Panc1 (cell line): ENCODE measurements around the gene DIP2C.

Source experiments
- POLR2AphosphoS5 ChIP-seq: IDR thresholded peaks from 2 replicates; pipeline ENCODE4 v1.6.1; 2012; ENCODE audit warnings: mild to moderate bottlenecking, low read depth, low read length, moderate library complexity
- REST ChIP-seq, 2 experiments: IDR thresholded peaks; 2 replicates each; pipeline ENCODE4 v1.6.1; 2011 to 2012; ENCODE audit warnings: low read depth in 2 of 2, control low read depth in 1 of 2, low read length in 1 of 2, mild to moderate bottlenecking in 1 of 2, moderate library complexity in 1 of 2; ENCODE audit not compliant: insufficient read depth in 1 of 2
- SIN3A ChIP-seq: IDR thresholded peaks from 2 replicates; pipeline ENCODE4 v1.6.1; 2012; ENCODE audit warnings: low read depth, mild to moderate bottlenecking, low read length, moderate library complexity, borderline replicate concordance; ENCODE audit not compliant: insufficient read depth
- TCF7L2 ChIP-seq: IDR thresholded peaks from 2 replicates; pipeline ENCODE4 v1.6.1; 2011; ENCODE audit warnings: mild to moderate bottlenecking, low read depth, low read length, inconsistent platforms
- TF ChIP-seq, protein P1 (sequence below): fragments of 450-650 bp; IDR thresholded peaks from 2 replicates; pipeline ENCODE4 v1.5.1; 2017; ENCODE audit warnings: mild to moderate bottlenecking

DNA sequence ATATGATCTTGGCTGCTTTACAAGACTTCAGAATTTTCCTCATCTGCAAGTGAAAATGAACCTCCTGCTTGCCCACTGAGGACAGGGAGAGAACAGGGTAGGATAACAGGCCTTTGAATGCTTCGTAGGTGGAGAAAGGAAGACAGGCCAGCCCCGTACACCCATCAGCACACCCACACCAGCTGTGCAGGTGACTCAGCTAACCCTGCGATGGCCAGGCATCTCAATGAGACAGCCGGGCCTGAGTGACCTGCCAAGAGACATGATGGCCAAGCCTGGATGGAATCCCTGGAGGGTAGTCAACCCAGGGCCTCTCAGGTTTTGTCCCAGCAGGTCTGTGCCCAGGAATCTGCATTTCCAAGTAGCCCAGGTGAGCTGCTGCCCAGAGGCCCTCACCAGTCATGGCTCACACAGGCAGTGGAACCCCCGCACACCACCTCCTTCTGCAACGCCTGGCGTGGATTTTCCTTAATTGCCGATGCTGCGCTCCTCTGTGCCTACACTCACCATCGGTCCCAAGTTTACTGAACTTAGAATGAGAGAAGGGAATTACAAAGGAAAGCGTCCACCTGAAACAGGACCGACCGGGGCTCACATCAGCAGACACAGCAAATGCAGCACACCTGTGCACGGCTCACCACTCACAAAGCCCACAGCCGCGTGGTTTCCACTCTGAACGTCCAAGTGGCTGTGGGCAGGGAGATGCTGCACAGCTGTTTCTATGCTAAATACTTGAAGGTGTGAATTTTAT lies 163.7 kb downstream of the DIP2C start:
- no peak for TF ChIP-seq POLR2AphosphoS5
- TF ChIP-seq, protein P1, sequence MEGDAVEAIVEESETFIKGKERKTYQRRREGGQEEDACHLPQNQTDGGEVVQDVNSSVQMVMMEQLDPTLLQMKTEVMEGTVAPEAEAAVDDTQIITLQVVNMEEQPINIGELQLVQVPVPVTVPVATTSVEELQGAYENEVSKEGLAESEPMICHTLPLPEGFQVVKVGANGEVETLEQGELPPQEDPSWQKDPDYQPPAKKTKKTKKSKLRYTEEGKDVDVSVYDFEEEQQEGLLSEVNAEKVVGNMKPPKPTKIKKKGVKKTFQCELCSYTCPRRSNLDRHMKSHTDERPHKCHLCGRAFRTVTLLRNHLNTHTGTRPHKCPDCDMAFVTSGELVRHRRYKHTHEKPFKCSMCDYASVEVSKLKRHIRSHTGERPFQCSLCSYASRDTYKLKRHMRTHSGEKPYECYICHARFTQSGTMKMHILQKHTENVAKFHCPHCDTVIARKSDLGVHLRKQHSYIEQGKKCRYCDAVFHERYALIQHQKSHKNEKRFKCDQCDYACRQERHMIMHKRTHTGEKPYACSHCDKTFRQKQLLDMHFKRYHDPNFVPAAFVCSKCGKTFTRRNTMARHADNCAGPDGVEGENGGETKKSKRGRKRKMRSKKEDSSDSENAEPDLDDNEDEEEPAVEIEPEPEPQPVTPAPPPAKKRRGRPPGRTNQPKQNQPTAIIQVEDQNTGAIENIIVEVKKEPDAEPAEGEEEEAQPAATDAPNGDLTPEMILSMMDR: no peak
- no peak for TF ChIP-seq REST (IDR thresholded peaks at IDR 0.05; ENCODE audit: insufficient read depth in 1 of 2, low read depth in 2 of 2, low read length in 1 of 2)
- no peak for TF ChIP-seq SIN3A
- no peak for TF ChIP-seq TCF7L2
